Esophagus squamous epithelium (tissue), 4 donors: ENCODE measurements around the gene DTX3L.

Source experiments
- POLR2A ChIP-seq, 4 donors: fragments of 450-650 bp; IDR thresholded peaks; one replicate each; pipeline ENCODE4 v1.6.1; 2017; ENCODE audit warnings: antibody characterized with exemption in 4 of 4, mild to moderate bottlenecking in 4 of 4, moderate library complexity in 3 of 4
- TF ChIP-seq, protein P1 (sequence below), 6 experiments: fragments of 450-650 bp in 4 of 6; fragments of 200-600 bp in 2 of 6; sonication (generic) in 2 of 6; IDR thresholded peaks; one replicate each; pipeline ENCODE4 v1.5.1; 2016 to 2019; ENCODE audit warnings: antibody characterized with exemption in 6 of 6, mild to moderate bottlenecking in 4 of 6, moderate library complexity in 4 of 6

DNA sequence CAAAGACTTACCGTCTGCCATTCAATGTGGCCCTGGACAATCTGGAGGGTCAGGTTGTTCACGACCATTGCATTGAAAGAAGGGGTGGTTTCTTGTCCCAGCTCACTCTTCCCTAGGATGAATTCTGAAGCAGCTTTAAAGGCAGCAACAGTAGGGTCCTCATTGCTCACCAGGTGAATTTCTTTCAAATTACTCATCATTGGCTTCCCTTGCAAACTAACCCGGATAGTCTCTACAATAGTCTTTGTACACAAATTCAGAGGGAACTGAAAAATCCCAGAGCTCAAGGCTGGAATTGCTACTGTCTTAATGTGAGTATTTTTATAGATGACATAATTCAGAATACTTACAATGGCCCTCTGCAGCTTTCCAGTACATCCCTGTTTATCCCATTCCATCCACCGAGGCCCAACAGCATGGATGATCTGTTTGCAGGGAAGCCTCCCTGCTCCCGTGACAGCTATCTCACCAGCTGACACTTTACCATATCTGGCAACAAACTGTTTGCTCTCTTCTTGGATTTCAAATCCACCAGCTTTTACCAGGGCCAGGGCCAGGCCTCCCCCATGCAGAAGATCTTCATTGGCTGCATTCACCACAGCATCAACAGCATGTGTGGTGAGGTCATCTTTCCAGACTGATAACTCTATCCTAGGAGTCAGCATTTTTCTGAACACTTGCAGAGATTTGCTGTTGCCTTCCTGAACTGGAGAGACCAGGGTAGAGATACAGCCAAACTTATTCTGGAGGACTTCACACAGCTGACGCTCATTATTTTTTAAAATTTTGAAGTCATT, 8.7 kb upstream of the DTX3L start:
- TF ChIP-seq, protein P1, sequence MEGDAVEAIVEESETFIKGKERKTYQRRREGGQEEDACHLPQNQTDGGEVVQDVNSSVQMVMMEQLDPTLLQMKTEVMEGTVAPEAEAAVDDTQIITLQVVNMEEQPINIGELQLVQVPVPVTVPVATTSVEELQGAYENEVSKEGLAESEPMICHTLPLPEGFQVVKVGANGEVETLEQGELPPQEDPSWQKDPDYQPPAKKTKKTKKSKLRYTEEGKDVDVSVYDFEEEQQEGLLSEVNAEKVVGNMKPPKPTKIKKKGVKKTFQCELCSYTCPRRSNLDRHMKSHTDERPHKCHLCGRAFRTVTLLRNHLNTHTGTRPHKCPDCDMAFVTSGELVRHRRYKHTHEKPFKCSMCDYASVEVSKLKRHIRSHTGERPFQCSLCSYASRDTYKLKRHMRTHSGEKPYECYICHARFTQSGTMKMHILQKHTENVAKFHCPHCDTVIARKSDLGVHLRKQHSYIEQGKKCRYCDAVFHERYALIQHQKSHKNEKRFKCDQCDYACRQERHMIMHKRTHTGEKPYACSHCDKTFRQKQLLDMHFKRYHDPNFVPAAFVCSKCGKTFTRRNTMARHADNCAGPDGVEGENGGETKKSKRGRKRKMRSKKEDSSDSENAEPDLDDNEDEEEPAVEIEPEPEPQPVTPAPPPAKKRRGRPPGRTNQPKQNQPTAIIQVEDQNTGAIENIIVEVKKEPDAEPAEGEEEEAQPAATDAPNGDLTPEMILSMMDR (IDR thresholded peaks at IDR 0.05) = no peak
- no peak for TF ChIP-seq POLR2A (IDR thresholded peaks at IDR 0.05)
